ENCODE results near the gene RAB44.

The RAB44 gene

GRCh38 chr6:36668591-36668990, 29.0 kb upstream of the RAB44 start:
- DNase-seq: no peak

GRCh38 chr6:36669002-36669401, 28.6 kb upstream of the RAB44 start:
- no peak for DNase-seq

DNA sequence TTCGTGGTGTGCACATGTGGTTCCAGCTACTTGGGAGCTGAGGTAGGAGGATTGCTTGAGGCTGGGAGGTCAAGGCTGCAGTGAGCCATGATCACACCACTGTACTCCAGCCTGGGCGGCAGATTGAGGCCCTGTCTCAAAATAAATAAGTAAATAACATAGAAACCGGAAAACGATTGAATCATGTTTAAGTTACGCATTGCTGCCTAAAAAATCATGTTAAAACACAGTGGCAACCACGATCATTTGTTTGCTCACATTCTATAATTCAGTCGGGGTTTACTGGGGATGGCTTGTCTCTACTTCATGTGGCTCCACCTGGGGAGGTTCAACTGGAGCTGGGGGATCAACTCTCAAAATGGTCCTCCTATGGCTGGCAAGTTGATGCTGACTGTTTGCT, 27.4 kb upstream of the RAB44 start:
- no peak for DNase-seq

GRCh38 chr6:36671687-36672375, 25.8 kb upstream of the RAB44 start:
- no peak for DNase-seq

DNA sequence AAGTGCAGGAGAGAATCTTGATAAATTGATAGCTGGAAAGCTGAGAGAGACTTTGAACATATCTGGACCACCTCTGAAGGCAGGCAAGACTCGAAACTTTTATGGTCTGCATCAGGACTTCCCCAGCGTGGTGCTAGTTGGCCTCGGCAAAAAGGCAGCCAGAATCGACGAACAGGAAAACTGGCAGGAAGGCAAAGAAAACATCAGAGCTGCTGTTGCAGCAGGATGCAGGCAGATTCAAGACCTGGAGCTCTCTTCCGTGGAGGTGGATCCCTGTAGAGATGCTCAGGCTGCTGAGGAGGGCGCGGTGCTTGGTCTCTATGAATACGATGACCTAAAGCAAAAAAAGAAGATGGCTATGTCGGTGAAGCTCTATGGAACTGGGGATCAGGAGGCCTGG, 23.7 kb upstream of the RAB44 start:
- no peak for DNase-seq

DNA sequence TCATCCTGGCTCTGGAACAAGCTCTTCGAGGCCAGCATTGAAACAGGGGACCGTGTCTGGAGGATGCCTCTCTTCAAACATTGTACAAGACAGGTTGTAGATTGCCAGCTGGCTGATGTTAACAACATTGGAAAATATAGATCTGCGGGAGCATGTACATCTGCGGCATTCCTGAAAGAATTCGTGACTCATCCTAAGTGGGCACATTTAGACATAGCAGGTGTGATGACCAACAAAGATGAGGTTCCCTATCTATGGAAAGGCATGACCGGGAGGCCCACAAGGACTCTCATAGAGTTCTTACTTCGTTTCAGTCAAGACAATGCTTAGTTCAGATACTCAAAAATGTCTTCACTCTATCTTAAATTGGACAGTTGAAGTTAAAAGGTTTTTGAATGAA, 22.7 kb upstream of the RAB44 start:
- no peak for DNase-seq

- DNase-seq: no peak
Measured at GRCh38 chr6:36676141-36677058, 21.2 kb upstream of the RAB44 start.

DNA sequence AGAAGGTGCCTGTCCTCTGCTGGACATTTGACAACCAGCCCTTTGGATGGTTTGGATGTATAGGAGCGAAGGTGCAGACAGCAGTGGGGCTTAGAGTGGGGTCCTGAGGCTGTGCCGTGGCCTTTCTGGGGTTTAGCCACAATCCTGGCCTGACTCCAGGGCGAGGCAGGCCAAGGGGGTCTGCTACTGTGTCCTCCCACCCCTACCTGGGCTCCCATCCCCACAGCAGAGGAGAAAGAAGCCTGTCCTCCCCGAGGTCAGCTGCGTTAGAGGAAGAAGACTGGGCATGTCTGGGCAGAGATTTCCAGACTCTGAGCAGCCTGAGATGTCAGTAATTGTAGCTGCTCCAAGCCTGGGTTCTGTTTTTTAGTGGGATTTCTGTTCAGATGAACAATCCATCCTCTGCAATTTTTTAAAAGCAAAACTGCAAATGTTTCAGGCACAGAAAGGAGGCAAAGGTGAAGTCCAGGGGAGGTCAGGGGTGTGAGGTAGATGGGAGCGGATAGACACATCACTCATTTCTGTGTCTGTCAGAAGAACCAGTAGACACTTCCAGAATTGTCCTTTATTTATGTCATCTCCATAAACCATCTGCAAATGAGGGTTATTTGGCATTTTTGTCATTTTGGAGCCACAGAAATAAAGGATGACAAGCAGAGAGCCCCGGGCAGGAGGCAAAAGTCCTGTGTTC, 20.4 kb upstream of the RAB44 start:
- DNase-seq: no peak

- no peak for DNase-seq
Measured at GRCh38 chr6:36677753-36678487, 19.7 kb upstream of the RAB44 start.

GRCh38 chr6:36678488-36679042, 19.1 kb upstream of the RAB44 start, which contains the start of gene CDKN1A:
Gene CDKN1A, plus strand, starts transcription at chr6:36678714. Its CDS starts 5,388 bp downstream, at chr6:36684102.
- peak; percentile 75 for DNase-seq

DNA sequence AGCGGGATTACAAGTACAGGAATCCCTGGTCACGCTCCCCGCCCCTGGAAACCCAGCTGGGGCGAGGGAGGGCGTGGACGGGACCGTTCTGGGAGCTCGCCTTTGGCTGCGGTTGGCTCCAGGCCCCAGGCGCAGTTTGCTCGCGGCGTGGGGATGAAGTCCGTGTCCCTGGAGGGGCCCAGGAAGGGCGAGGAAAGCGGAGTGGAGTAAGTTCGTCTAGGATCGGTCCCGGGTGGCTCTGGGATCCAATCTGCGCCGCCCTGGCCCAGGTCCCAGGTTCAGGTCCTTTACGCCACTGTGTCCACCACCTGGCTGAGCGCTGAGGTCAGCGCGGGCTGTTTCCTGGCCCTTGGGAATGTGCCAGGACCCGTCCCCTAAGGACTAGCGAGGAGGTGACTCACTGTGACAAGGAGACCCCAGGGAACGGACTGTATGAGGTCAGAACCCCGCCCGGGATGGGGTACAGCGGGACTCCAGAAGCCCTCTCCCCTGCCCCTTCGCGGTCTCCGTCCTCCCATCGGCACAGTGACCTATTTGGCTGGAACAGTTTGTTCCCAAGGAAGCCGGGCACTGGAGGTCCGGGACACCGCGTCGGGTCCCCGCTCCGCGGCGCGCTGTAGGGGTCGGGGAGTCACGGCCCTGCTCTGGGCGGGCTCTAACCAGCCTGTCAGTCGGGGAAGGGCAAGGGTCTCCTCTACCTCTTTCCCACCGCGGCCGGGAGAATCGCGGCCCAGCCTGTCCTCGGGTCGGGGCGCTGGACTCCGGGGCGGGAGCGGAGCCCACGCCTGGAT, 18.4 kb upstream of the RAB44 start:
- peak; percentile 27 for DNase-seq

DNA sequence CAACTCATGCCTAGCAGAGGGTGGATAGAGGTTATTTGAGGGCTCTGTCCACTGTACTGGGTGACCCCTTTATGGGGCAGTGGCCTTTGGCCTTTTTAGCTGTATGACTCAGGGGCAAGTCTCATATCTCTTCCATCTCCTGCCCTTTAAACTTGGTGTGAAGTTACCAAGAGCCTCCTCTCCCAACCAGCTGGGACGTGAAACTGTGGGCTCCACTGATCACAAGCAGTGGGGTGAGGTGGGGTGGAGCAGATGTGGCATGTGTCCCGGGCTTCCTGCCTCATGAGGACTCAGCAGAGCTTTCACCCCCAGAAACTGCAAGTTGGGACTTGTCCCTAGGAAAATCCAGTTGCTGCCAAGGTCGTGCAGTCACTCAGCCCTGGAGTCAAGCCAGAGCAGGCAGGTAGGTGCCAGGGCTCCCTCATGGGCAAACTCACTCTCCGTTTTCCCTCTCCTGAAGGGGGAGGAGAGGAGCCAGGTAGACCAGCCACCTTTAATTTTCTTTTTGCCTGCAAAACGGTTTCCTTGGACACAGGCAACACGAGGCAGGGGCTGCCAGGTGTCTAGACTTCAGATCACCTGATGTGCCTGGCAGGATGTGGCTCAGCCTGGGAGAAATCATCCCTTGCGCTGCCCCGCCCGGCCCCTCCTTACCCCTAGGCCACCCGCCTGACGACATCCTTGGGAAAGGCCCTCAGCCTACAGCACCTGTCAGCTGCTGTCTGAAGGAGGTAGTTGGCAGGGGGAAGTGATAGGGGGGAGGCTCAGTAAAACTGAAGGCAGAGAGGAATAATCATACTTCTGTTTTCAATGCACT, 15.1 kb upstream of the RAB44 start:
- DNase-seq: peak; percentile 66

- DNase-seq: no peak
Measured at GRCh38 chr6:36683145-36683655, 14.4 kb upstream of the RAB44 start.

DNA sequence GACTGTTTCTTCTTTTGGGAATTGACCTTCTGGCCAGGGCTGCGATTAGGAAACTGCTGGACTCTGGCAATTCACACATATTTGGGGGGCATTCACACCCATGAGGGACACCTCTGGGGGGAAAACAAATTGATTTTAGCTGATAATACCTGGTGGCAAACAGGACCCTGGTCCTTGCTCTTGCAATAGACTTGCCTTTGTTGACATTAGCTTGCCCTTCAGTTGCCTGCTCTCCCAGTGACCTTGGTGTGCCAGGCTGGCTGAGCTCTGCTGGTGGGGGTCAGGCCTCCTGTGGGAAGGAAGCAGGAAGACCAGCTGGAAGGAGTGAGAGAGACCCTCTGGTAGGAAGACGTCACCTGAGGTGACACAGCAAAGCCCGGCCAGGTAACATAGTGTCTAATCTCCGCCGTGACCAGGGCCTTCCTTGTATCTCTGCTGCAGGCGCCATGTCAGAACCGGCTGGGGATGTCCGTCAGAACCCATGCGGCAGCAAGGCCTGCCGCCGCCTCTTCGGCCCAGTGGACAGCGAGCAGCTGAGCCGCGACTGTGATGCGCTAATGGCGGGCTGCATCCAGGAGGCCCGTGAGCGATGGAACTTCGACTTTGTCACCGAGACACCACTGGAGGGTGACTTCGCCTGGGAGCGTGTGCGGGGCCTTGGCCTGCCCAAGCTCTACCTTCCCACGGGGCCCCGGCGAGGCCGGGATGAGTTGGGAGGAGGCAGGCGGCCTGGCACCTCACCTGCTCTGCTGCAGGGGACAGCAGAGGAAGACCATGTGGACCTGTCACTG, 13.8 kb upstream of the RAB44 start:
- no peak for DNase-seq

GRCh38 chr6:36684447-36684812, 13.2 kb upstream of the RAB44 start:
- no peak for DNase-seq

GRCh38 chr6:36685166-36685924, 12.3 kb upstream of the RAB44 start:
- no peak for DNase-seq

- no peak for DNase-seq
Measured at GRCh38 chr6:36685926-36686667, 11.5 kb upstream of the RAB44 start.
